ENCODE data around the gene EDNRA. TPM values are rescaled to one million over a fixed set of nuclear protein-coding genes. Genes with fewer than 3 reads are reported as not detected.

Gene EDNRA
- polyA plus RNA-seq, 4 donors, result 0.27 to 5.2 (median 3.3) TPM; not detected in 1

DNA sequence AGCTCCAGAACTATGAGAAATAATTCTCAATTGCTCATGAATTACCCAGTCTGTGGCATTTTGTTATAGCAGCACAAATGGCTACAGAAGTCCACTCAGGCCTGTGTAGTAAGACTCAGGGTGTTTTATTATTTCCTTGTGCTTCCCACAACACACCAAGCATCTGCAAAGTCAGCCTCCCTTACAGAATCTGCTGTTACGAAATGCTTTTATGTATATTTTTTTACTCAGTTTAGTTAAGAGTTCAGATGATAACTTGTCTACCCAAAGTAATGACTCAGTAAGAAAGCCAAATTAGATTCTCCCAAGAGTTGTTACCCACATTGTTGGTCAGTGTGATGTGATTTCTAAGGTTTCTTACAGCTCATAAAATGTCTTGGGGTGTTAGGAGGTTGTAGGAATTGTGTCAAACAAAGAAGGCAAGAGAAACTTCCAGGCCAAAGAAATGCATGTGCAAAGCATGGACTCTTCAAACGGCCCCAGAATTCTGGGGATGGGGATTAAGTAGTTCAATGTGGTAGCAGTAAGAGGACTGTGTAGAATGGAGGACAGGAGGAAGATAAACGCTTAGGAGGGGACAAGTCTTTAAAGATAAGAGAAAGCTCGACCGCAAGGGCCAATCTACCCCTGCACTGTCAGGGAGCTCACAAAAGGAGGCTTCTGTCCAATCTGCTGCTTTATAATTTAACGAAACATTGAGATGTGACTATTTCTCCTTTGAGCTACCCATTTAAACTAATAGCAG lies 100.9 kb downstream of the EDNRA start:
- Histone ChIP-seq H3K36me3 (ENCODE audit: control insufficient read depth in 3 of 3, insufficient read depth in 2 of 3, low read depth in 1 of 3, low read length in 3 of 3) (no peaks in the 10 kb centered on the region), H3K27ac (ENCODE audit: low read depth in 1 of 3, low read length in 2 of 3) (no peak overlapping the region), H3K9me3 (ENCODE audit: control insufficient read depth in 2 of 2, insufficient read depth in 1 of 2, low read depth in 1 of 2, low read length in 1 of 2) (peaks cover 0 to 3% of the 10 kb centered on the region in 2 donors), H3K4me1 (ENCODE audit: control insufficient read depth in 3 of 3, insufficient read depth in 2 of 3, low read depth in 1 of 3, low read length in 2 of 3) (no peaks in the 10 kb centered on the region), H3K27me3 (ENCODE audit: control insufficient read depth in 3 of 3, insufficient read depth in 3 of 3, low read length in 3 of 3) (peaks cover 0 to 1% (median 0%) of the 10 kb centered on the region in 3 donors), H3K4me3 (ENCODE audit: low read depth in 1 of 3, low read length in 3 of 3) (no peak overlapping the region)
- FAIRE-seq (no peak), DNase-seq (no peak)
- WGBS, 3 donors, result 81 to 83% (median 82%) methylated on average over 6 of the region's 6 CpGs

DNA sequence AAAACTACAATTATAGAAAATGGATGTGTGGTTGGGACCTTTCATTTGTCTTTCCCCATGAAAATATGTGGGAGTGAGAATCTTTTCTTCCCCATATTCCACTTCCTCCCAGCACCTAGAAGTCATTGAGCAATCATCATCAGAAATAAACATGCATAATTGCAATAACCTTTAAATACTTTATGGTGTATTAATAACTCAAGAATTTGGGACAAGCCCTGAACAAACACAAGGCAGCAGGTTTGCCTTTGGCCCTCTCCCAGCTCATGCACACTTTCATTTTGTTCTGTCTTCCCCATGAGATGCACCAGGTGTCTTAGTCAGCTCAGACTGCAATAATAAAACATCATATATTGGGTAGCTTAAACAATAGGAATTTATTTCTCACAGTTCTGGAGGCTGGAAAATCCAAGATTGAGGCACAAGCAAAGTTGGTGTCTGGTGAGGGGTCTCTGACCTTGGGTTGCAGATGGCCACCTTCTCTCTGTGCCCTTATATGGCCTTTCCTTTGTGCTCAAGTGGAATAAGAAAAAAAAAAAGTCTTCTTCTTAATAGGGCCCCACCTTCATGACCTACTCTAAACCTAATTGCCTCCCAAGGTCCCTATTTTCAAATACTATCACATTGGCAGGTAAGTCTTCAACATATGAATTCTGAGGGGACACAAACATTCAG lies 101.6 kb downstream of the EDNRA start:
- Histone ChIP-seq H3K4me3 (ENCODE audit: low read depth in 1 of 3, low read length in 3 of 3) (no peak overlapping the region), H3K27me3 (ENCODE audit: control insufficient read depth in 3 of 3, insufficient read depth in 3 of 3, low read length in 3 of 3) (peaks cover 0 to 1% (median 0%) of the 10 kb centered on the region in 3 donors), H3K36me3 (ENCODE audit: control insufficient read depth in 3 of 3, insufficient read depth in 2 of 3, low read depth in 1 of 3, low read length in 3 of 3) (no peaks in the 10 kb centered on the region), H3K4me1 (ENCODE audit: control insufficient read depth in 3 of 3, insufficient read depth in 2 of 3, low read depth in 1 of 3, low read length in 2 of 3) (no peaks in the 10 kb centered on the region), H3K9me3 (ENCODE audit: control insufficient read depth in 2 of 2, insufficient read depth in 1 of 2, low read depth in 1 of 2, low read length in 1 of 2) (peaks cover 0 to 3% of the 10 kb centered on the region in 2 donors), H3K27ac (ENCODE audit: low read depth in 1 of 3, low read length in 2 of 3) (no peak overlapping the region)
- FAIRE-seq (no peak), DNase-seq (peak in 1 of 2 donors; percentile 13)

DNA sequence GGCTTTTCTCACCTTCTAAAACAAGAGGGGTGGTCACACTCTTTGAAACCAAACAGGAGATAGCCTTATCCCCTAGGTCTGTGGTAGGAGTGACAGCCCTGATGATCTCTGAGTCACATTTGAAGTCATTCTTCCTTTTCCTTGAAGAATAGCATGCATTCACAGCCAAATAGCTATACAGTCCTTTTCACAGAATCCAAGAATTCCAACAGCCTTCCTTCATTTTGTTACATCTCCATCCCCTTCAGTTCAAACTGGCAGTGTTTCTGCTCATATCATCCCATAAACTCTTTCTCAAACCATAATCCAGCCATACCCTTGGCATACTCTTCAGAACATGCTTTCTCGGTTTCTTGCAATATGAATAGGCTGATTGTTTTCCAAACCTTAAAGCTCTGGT lies 103.0 kb downstream of the EDNRA start:
- Histone ChIP-seq H3K4me3 (ENCODE audit: low read depth in 1 of 3, low read length in 3 of 3) (no peak overlapping the region), H3K9me3 (ENCODE audit: control insufficient read depth in 2 of 2, insufficient read depth in 1 of 2, low read depth in 1 of 2, low read length in 1 of 2) (peaks cover 0 to 3% of the 10 kb centered on the region in 2 donors), H3K4me1 (ENCODE audit: control insufficient read depth in 3 of 3, insufficient read depth in 2 of 3, low read depth in 1 of 3, low read length in 2 of 3) (no peaks in the 10 kb centered on the region), H3K27ac (ENCODE audit: low read depth in 1 of 3, low read length in 2 of 3) (no peak overlapping the region), H3K36me3 (ENCODE audit: control insufficient read depth in 3 of 3, insufficient read depth in 2 of 3, low read depth in 1 of 3, low read length in 3 of 3) (no peaks in the 10 kb centered on the region), H3K27me3 (ENCODE audit: control insufficient read depth in 3 of 3, insufficient read depth in 3 of 3, low read length in 3 of 3) (peaks cover 0 to 1% (median 0%) of the 10 kb centered on the region in 3 donors)
- FAIRE-seq (no peak), DNase-seq (no peak)
- 72 to 76% (median 76%) methylated on average over 1 of the region's 1 CpG for WGBS, 3 donors

DNA sequence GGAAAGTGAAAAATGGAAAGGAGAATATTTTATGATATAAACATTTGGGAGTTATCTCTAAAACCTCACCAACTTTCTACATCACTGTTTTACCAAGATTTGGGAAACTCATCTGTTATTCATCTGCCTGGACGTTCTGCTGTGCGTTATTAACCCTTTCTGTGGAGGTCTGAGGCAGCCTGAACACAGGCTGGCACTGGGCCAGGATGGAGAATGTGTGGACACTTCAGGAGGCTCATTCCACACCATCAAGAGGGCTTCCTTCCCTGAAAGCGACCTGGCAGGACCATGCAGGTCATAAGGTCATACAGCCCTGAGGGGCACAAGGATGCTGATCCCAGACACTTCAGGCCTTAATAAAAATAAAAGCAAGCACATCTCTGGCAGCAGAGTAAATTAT lies 105.1 kb downstream of the EDNRA start:
- Histone ChIP-seq H3K4me1 (ENCODE audit: control insufficient read depth in 3 of 3, insufficient read depth in 2 of 3, low read depth in 1 of 3, low read length in 2 of 3) (no peaks in the 10 kb centered on the region), H3K36me3 (ENCODE audit: control insufficient read depth in 3 of 3, insufficient read depth in 2 of 3, low read depth in 1 of 3, low read length in 3 of 3) (no peaks in the 10 kb centered on the region), H3K27ac (ENCODE audit: low read depth in 1 of 3, low read length in 2 of 3) (no peak overlapping the region), H3K4me3 (ENCODE audit: low read depth in 1 of 3, low read length in 3 of 3) (no peak overlapping the region), H3K9me3 (ENCODE audit: control insufficient read depth in 2 of 2, insufficient read depth in 1 of 2, low read depth in 1 of 2, low read length in 1 of 2) (peaks cover 0 to 3% of the 10 kb centered on the region in 2 donors), H3K27me3 (ENCODE audit: control insufficient read depth in 3 of 3, insufficient read depth in 3 of 3, low read length in 3 of 3) (peaks cover 0 to 1% (median 0%) of the 10 kb centered on the region in 3 donors)
- DNase-seq, result no peak
- WGBS, 3 donors, result 49 to 54% (median 50%) methylated on average over 3 of the region's 3 CpGs
- FAIRE-seq, result no peak

DNA sequence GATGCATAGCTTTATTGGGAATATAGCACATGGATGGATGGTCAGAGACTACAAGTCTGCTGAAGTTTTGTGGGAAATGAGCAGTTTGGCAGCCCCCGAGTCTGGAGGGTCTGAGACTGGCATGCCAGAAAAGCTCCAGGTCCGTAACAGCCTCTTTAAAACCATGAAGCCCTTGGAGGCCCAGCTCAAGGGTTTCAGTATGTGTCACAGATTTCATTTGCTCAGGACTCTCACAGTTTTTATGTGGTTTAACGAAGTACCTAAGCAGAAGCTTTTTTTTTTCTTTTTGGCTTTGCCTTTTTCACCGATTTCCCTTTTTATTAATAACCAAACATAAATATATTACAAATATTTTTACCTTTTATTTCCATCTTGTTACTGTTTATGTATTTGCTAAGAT lies 105.7 kb downstream of the EDNRA start:
- Histone ChIP-seq H3K36me3 (ENCODE audit: control insufficient read depth in 3 of 3, insufficient read depth in 2 of 3, low read depth in 1 of 3, low read length in 3 of 3) (no peaks in the 10 kb centered on the region), H3K4me3 (ENCODE audit: low read depth in 1 of 3, low read length in 3 of 3) (no peak overlapping the region), H3K27me3 (ENCODE audit: control insufficient read depth in 3 of 3, insufficient read depth in 3 of 3, low read length in 3 of 3) (peaks cover 0 to 1% (median 0%) of the 10 kb centered on the region in 3 donors), H3K9me3 (ENCODE audit: control insufficient read depth in 2 of 2, insufficient read depth in 1 of 2, low read depth in 1 of 2, low read length in 1 of 2) (peaks cover 0 to 3% of the 10 kb centered on the region in 2 donors), H3K4me1 (ENCODE audit: control insufficient read depth in 3 of 3, insufficient read depth in 2 of 3, low read depth in 1 of 3, low read length in 2 of 3) (no peaks in the 10 kb centered on the region), H3K27ac (ENCODE audit: low read depth in 1 of 3, low read length in 2 of 3) (no peak overlapping the region)
- FAIRE-seq (no peak), DNase-seq (no peak)
- 58 to 78% (median 75%) methylated on average over 4 of the region's 4 CpGs for WGBS, 3 donors

DNA sequence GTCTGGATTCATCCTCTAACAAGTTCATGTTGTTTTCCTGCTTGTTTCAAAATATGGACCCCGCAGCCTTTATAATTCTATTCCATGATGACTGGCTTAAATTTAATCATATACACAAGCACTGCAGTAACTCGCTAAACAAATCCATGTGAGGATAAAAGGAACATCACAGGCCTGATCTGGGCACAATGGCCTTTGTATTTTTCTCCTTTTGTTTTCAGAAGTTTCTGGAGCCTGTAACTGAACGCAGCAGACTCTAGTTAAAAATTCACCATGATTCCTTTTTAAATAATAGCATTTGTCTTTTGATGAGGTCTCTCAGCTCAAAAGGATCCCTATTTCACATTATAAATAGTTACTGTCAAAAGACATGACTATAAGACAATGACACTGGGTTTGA lies 106.1 kb downstream of the EDNRA start:
- no peak for FAIRE-seq
- H3K27me3 ChIP-seq (ENCODE audit: control insufficient read depth in 3 of 3, insufficient read depth in 3 of 3, low read length in 3 of 3), result peaks cover 0 to 1% (median 0%) of the 10 kb centered on the region in 3 donors
- peaks cover 0 to 3% of the 10 kb centered on the region in 2 donors for H3K9me3 ChIP-seq (ENCODE audit: control insufficient read depth in 2 of 2, insufficient read depth in 1 of 2, low read depth in 1 of 2, low read length in 1 of 2)
- 54 to 83% (median 61%) methylated on average over 3 of the region's 3 CpGs for WGBS, 3 donors
- no peak overlapping the region for H3K4me3 ChIP-seq (ENCODE audit: low read depth in 1 of 3, low read length in 3 of 3)
- DNase-seq, result no peak
- H3K27ac ChIP-seq (ENCODE audit: low read depth in 1 of 3, low read length in 2 of 3), result no peak overlapping the region
- no peaks in the 10 kb centered on the region for H3K4me1 ChIP-seq (ENCODE audit: control insufficient read depth in 3 of 3, insufficient read depth in 2 of 3, low read depth in 1 of 3, low read length in 2 of 3)
- H3K36me3 ChIP-seq (ENCODE audit: control insufficient read depth in 3 of 3, insufficient read depth in 2 of 3, low read depth in 1 of 3, low read length in 3 of 3), result no peaks in the 10 kb centered on the region

DNA sequence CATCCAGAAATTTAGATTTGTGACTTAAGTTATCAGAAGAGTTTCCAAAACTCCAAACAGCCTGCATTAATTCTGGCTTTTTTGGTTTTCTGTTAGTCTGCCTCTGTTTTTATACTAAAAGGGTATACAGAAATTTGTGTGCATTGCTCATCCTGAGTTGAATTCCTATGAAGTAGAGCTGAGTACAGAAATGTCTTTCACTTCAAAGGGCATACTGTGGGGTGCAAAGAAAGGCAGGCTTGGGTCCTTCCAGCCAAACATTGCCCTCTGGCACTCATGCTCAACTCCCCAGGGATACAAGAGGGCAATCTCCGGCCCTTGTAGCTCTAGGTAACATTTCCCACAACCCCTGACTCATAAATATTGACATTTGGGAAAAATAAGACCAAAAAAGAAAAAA lies 108.7 kb downstream of the EDNRA start:
- DNase-seq, result no peak
- WGBS, 3 donors, result 66 to 76% (median 72%) methylated on average over 1 of the region's 1 CpG
- Histone ChIP-seq H3K27ac (ENCODE audit: low read depth in 1 of 3, low read length in 2 of 3) (no peak overlapping the region), H3K36me3 (ENCODE audit: control insufficient read depth in 3 of 3, insufficient read depth in 2 of 3, low read depth in 1 of 3, low read length in 3 of 3) (no peaks in the 10 kb centered on the region), H3K4me3 (ENCODE audit: low read depth in 1 of 3, low read length in 3 of 3) (no peak overlapping the region), H3K27me3 (ENCODE audit: control insufficient read depth in 3 of 3, insufficient read depth in 3 of 3, low read length in 3 of 3) (no peaks in the 10 kb centered on the region), H3K9me3 (ENCODE audit: control insufficient read depth in 2 of 2, insufficient read depth in 1 of 2, low read depth in 1 of 2, low read length in 1 of 2) (peaks cover 0 to 3% of the 10 kb centered on the region in 2 donors), H3K4me1 (ENCODE audit: control insufficient read depth in 3 of 3, insufficient read depth in 2 of 3, low read depth in 1 of 3, low read length in 2 of 3) (no peaks in the 10 kb centered on the region)
- no peak for FAIRE-seq

DNA sequence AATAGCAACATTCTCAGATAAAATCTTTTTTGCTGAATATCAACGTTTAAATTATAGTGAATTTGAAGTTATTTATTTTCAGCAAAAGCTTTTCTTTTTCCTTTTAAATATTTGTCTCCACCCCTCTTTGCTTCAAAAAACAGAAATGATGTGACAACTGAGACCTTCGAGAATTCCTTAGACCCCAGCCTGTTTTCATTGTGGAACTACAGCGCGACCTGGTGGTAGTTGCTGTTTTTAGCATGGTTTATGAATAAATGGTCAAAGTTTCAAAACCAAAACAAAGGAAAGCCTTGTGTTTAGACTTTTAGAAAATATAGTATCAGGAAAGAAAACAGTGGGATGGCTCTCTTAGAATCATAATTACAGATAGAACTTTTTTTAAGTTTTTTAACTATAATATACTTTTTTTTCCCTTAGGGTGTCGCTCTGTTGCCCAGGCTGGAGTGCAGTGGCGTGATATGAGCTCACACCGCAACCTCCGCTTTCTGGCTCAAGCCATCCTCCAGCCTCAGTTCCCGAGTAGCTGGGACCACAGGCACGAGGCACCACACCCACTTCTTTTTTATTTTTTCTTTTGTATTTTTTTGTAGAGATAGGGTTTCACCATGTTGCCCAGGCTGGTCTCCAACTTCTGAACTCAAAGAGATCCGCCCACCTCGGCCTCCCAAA lies 109.5 kb downstream of the EDNRA start:
- no peaks in the 10 kb centered on the region for H3K36me3 ChIP-seq (ENCODE audit: control insufficient read depth in 3 of 3, insufficient read depth in 2 of 3, low read depth in 1 of 3, low read length in 3 of 3)
- no peak overlapping the region for H3K4me3 ChIP-seq (ENCODE audit: low read depth in 1 of 3, low read length in 3 of 3)
- H3K27me3 ChIP-seq (ENCODE audit: control insufficient read depth in 3 of 3, insufficient read depth in 3 of 3, low read length in 3 of 3), result no peaks in the 10 kb centered on the region
- FAIRE-seq (peak; percentile 41), DNase-seq (peak; percentile 13 to 57)
- H3K9me3 ChIP-seq (ENCODE audit: control insufficient read depth in 2 of 2, insufficient read depth in 1 of 2, low read depth in 1 of 2, low read length in 1 of 2), result no peaks in the 10 kb centered on the region
- WGBS, 3 donors, result 38 to 49% (median 44%) methylated on average over 12 of the region's 12 CpGs
- H3K27ac ChIP-seq (ENCODE audit: low read depth in 1 of 3, low read length in 2 of 3), result no peak overlapping the region
- H3K4me1 ChIP-seq (ENCODE audit: control insufficient read depth in 3 of 3, insufficient read depth in 2 of 3, low read depth in 1 of 3, low read length in 2 of 3), result no peaks in the 10 kb centered on the region

Data from small intestine (tissue), 7 donors.